OCI-LY7 (cell line): ENCODE measurements around the gene BAG1. TPM values are rescaled to one million over a fixed set of nuclear protein-coding genes. Genes with fewer than 3 reads are reported as not detected.

ENCODE experiments used
- BruUV-seq: library from RNA; stranded (reverse); fragments of 400-500 nt; replicated peaks from 2 replicates; lab custom pipeline; 2021; lab: Mats Ljungman, UMichigan
- CTCF ChIA-PET: fragments of 300-600 bp; sonication (Branson Sonifier 250); formaldehyde crosslinking; loops from one replicate; lab custom pipeline; 2022; ENCODE audit warnings: antibody characterized with exemption; ENCODE audit not compliant: unreplicated experiment; lab: Charles Lee
- POLR2A ChIA-PET: fragments of 300-600 bp; sonication (Branson Sonifier 250); formaldehyde crosslinking; loops from one replicate; lab custom pipeline; 2022; ENCODE audit warnings: antibody characterized with exemption; lab: Charles Lee
- DNase-seq: peaks from one replicate; pipeline ENCODE4 v3.0.0-alpha.2; 2015; ENCODE audit warnings: low spot score
- H2AFZ ChIP-seq: fragments of 200-600 bp; sonication (generic), shearing (Covaris generic); 2 replicates; pipeline ENCODE4 v1.6.1; 2014; ENCODE audit warnings: mild to moderate bottlenecking, antibody characterized with exemption, low read length, moderate library complexity
- H3K27ac ChIP-seq: fragments of 200-600 bp; sonication (generic); 2 replicates; pipeline ENCODE4 v1.5.1; 2014; ENCODE audit warnings: mixed run types, low read depth, mild to moderate bottlenecking, moderate library complexity, low read length, inconsistent platforms; ENCODE audit not compliant: poor library complexity, severe bottlenecking
- H3K36me3 ChIP-seq: fragments of 200-600 bp; sonication (generic); 2 replicates; pipeline ENCODE4 v1.6.1; 2014; ENCODE audit warnings: mild to moderate bottlenecking, antibody characterized with exemption, low read length, moderate library complexity, mixed read lengths; ENCODE audit not compliant: insufficient read depth
- H3K4me1 ChIP-seq: fragments of 200-600 bp; sonication (generic); 2 replicates; pipeline ENCODE4 v1.5.1; 2014; ENCODE audit warnings: mild to moderate bottlenecking, low read length; ENCODE audit not compliant: insufficient read depth, poor library complexity, severe bottlenecking
- H3K4me2 ChIP-seq: fragments of 200-600 bp; sonication (generic); 2 replicates; pipeline ENCODE4 v1.6.1; 2014; ENCODE audit warnings: mild to moderate bottlenecking, low read length
- H3K4me3 ChIP-seq: fragments of 200-600 bp; sonication (generic); 2 replicates; pipeline ENCODE4 v1.5.1; 2014; ENCODE audit warnings: mild to moderate bottlenecking, low read depth, low read length; ENCODE audit not compliant: poor library complexity, severe bottlenecking
- H3K79me2 ChIP-seq: fragments of 200-600 bp; sonication (generic); 2 replicates; pipeline ENCODE4 v1.6.1; 2016; ENCODE audit warnings: low read depth, mild to moderate bottlenecking, low read length, moderate library complexity, mixed read lengths; ENCODE audit not compliant: insufficient read depth
- H3K9me2 ChIP-seq: fragments of 200-600 bp; sonication (generic); 2 replicates; pipeline ENCODE4 v1.6.1; 2016; ENCODE audit warnings: mild to moderate bottlenecking, low read length, mixed read lengths; ENCODE audit not compliant: insufficient read depth
- H3K9me3 ChIP-seq: fragments of 200-600 bp; sonication (generic); 2 replicates; pipeline ENCODE4 v1.6.1; 2014; ENCODE audit warnings: mild to moderate bottlenecking, mixed run types, low read length, mixed read lengths
- H4K20me1 ChIP-seq: fragments of 200-600 bp; sonication (generic); 2 replicates; pipeline ENCODE4 v1.6.1; 2014; ENCODE audit warnings: mild to moderate bottlenecking, antibody characterized with exemption, low read length, moderate library complexity, mixed read lengths; ENCODE audit not compliant: insufficient read depth
- CTCF ChIP-seq: fragments of 200-600 bp; sonication (generic); conservative IDR thresholded peaks from 2 replicates; pipeline ENCODE4 v1.5.1; 2014; ENCODE audit warnings: mild to moderate bottlenecking, antibody characterized with exemption, low read length, moderate library complexity, mixed read lengths
- EZH2phosphoT487 ChIP-seq: fragments of 200-600 bp; sonication (generic); IDR thresholded peaks from 2 replicates; pipeline ENCODE4 v1.6.1; 2018; ENCODE audit warnings: low read depth, borderline replicate concordance, mild to moderate bottlenecking, mixed run types, antibody characterized with exemption, low read length, moderate library complexity, mixed read lengths
- intact Hi-C: fragments of 100-400 bp; cut with micrococcal nuclease; formaldehyde crosslinking; loops from one replicate; pipeline ENCODE4 v1.10.0; 2022; ENCODE audit not compliant: unreplicated experiment
- total RNA-seq, 2 experiments: library from RNA; depleted of rRNA in 1 of 2; stranded (reverse); fragments of >200 nt in 1 of 2; shearing (Covaris generic) in 1 of 2; gene quantifications; 2 replicates each; pipeline ENCODE4 v1.2.3, GENCODE V29; 2014 to 2022

BAG1 gene
- total RNA-seq, 2 experiments from 2014 or later: 48.1 to 86.0 TPM

GRCh38 chr9:33290247-33291030 is 25.9 kb upstream of the BAG1 start, which contains the start of gene NFX1:
Gene NFX1, plus strand, starts transcription at chr9:33290516. Its CDS starts 57 bp downstream, at chr9:33290573.
- POLR2A ChIA-PET: interaction anchor here (0.6 to 1.3 kb wide), 11 partner anchors 8 to 572 kb away, joined by 3 to 7 read pairs (median 4); partner anchors contain the start of genes BAG1, CHMP5 and DNAJA1
- intact Hi-C loops: loop anchor here (1.0 to 10.0 kb wide), 4 partner anchors 26 to 754 kb away; partner anchors contain the start of genes BAG1, NOL6 and UBAP2
- peak within 1 kb of the TSS; percentile 56; the same call in 1 of the 2 replicates for H2AFZ ChIP-seq

DNA sequence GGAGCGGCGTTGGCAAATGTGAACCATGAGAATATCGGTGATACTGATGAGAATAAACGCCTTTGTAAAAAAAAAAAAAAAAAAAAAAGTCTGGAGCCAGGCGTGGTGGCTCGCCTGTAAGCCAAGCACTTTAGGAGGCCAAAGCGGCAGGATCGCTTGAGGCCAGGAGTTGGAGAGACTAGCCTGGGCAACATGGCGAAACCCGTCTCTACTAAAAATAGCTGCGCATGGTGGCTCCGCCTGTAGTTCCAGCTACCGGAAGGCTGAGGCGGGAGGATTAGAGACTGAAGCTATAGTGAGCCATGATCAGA is 25.4 kb upstream of the BAG1 start:
- no peak for DNase-seq
- no peaks in the 10 kb centered on the region for H3K9me2 ChIP-seq
- intact Hi-C loops: loop anchor here (1.0 to 10.0 kb wide), 5 partner anchors 26 to 755 kb away; partner anchors contain the start of genes BAG1, NOL6 and UBAP2
- peak overlapping the region; percentile 88 for H3K4me3 ChIP-seq
- TF ChIP-seq CTCF (no peak), EZH2phosphoT487 (no peak)
- H3K4me2 ChIP-seq: peak overlapping the region; percentile 76
- BruUV-seq: TSS peak; percentile 100
- ChIA-PET POLR2A (interaction anchor here (0.6 to 1.3 kb wide), 11 partner anchors 9 to 573 kb away, joined by 3 to 7 read pairs (median 4); partner anchors contain the start of genes BAG1, CHMP5 and DNAJA1), CTCF (no interaction called here)
- peaks cover 32% of the 10 kb centered on the region for H3K36me3 ChIP-seq
- no peaks in the 10 kb centered on the region for H4K20me1 ChIP-seq
- peaks cover 57% of the 10 kb centered on the region for H3K4me1 ChIP-seq
- no peaks in the 10 kb centered on the region for H3K9me3 ChIP-seq
- H2AFZ ChIP-seq: peak overlapping the region; percentile 56; the same call in 1 of the 2 replicates
- H3K27ac ChIP-seq: peak overlapping the region; percentile 97
- peaks cover 45% of the 10 kb centered on the region for H3K79me2 ChIP-seq

More at GRCh38 chr9:33290247-33291030, 25.9 kb upstream of the BAG1 start, which contains the start of gene NFX1:
- no TSS peak for BruUV-seq
- Histone ChIP-seq H3K9me3 (no peaks in the 10 kb centered on the region), H3K9me2 (no peaks in the 10 kb centered on the region), H3K4me1 (peaks cover 62% of the 10 kb centered on the region), H3K4me3 (peak within 1 kb of the TSS; percentile 88), H3K36me3 (peaks cover 38% of the 10 kb centered on the region), H3K27ac (peak within 1 kb of the TSS; percentile 97), H3K4me2 (peak within 1 kb of the TSS; percentile 76), H3K79me2 (peaks cover 51% of the 10 kb centered on the region), H4K20me1 (no peaks in the 10 kb centered on the region)
- TF ChIP-seq CTCF (no peak), EZH2phosphoT487 (no peak)
- peak; percentile 99 for DNase-seq
- CTCF ChIA-PET: no interaction called here
